ENCODE measurements around the gene CGN. TPM values are rescaled to one million over a fixed set of nuclear protein-coding genes. Genes with fewer than 3 reads are reported as not detected.

The CGN gene
- total and polyA plus RNA-seq, 2 donors (not counting 3 experiments of a cell fraction or from before 2014, with no cell fraction given) = 0.32 to 0.73 TPM

- no TSS peak for BruUV-seq (replicated peaks)
- no peaks in the 10 kb centered on the region for H3K79me2 ChIP-seq (ENCODE audit: control insufficient read depth, insufficient read depth, low read length)
- H3K9me1 ChIP-seq (replicated peaks; ENCODE audit: control insufficient read depth, extremely low read depth, insufficient read depth, low read length) = no peaks in the 10 kb centered on the region
- H3K27me3 ChIP-seq (ENCODE audit: control insufficient read depth in 2 of 2, insufficient read depth in 2 of 2, low read length in 2 of 2) = no peaks in the 10 kb centered on the region
- H3K9me3 ChIP-seq (replicated peaks; ENCODE audit: control insufficient read depth, insufficient read depth, low read length) = no peaks in the 10 kb centered on the region
- POLR2A ChIA-PET = no interaction called here
- no peak for FAIRE-seq
- H3K4me3 ChIP-seq (replicated peaks in 1 of 3; ENCODE audit: insufficient read depth in 1 of 3, low read depth in 1 of 3, low read length in 3 of 3) = no peak overlapping the region
- CTCF ChIA-PET = interaction anchor here (1.2 to 1.6 kb wide), 5 partner anchors 10 to 258 kb away, joined by 3 to 4 read pairs (median 3); no protein-coding TSS in a partner anchor
- no peaks in the 10 kb centered on the region for H3K36me3 ChIP-seq (ENCODE audit: control insufficient read depth in 2 of 2, extremely low read depth in 1 of 2, insufficient read depth in 2 of 2, low read length in 2 of 2)
- intact Hi-C loops (cut with micrococcal nuclease) (no loop called here), dilution Hi-C loops (cut with MboI; ENCODE audit: extremely low pct_ligation_motif_present, low sequenced_read_pairs) (no loop called here)
- peak; percentile 61 for TF ChIP-seq GATA2 (IDR thresholded peaks at IDR 0.05; ENCODE audit: insufficient read depth, insufficient read length, low read depth, low read length)
- TF ChIP-seq JUN (IDR thresholded peaks at IDR 0.05; ENCODE audit: borderline replicate concordance, insufficient read depth, insufficient read length, low read depth) = no peak
- H3K4me2 ChIP-seq (ENCODE audit: insufficient read depth, low read length) = no peak overlapping the region
- H3K27ac ChIP-seq (ENCODE audit: insufficient read depth, low read depth, low read length) = no peak overlapping the region
- no peak overlapping the region for H2AFZ ChIP-seq (ENCODE audit: low read depth, low read length)
- no peak for DNase-seq (ENCODE audit: low read depth, low spot score)
- no peaks in the 10 kb centered on the region for H4K20me1 ChIP-seq (replicated peaks; ENCODE audit: control insufficient read depth, extremely low read depth, insufficient read depth, low read length)
- H3K9ac ChIP-seq (replicated peaks; ENCODE audit: extremely low read depth, insufficient read depth, low read length) = no peak overlapping the region
- H3K4me1 ChIP-seq (ENCODE audit: control insufficient read depth, extremely low read depth, insufficient read depth, low read length) = no peaks in the 10 kb centered on the region
Observed at GRCh38 chr1:151578941-151579340, 67.8 kb downstream of the CGN start.

GRCh38 chr1:151579436-151580225, 68.4 kb downstream of the CGN start:
- intact Hi-C loops (cut with micrococcal nuclease) (no loop called here), dilution Hi-C loops (cut with MboI; ENCODE audit: extremely low pct_ligation_motif_present, low sequenced_read_pairs) (no loop called here)
- Histone ChIP-seq H3K36me3 (ENCODE audit: control insufficient read depth in 2 of 2, extremely low read depth in 1 of 2, insufficient read depth in 2 of 2, low read length in 2 of 2) (no peaks in the 10 kb centered on the region), H3K4me3 (replicated peaks in 1 of 3; ENCODE audit: insufficient read depth in 1 of 3, low read depth in 1 of 3, low read length in 3 of 3) (no peak overlapping the region), H3K4me2 (ENCODE audit: insufficient read depth, low read length) (no peak overlapping the region), H3K9ac (replicated peaks; ENCODE audit: extremely low read depth, insufficient read depth, low read length) (no peak overlapping the region), H4K20me1 (replicated peaks; ENCODE audit: control insufficient read depth, extremely low read depth, insufficient read depth, low read length) (no peaks in the 10 kb centered on the region), H3K27me3 (ENCODE audit: control insufficient read depth in 2 of 2, insufficient read depth in 2 of 2, low read length in 2 of 2) (no peaks in the 10 kb centered on the region), H3K4me1 (ENCODE audit: control insufficient read depth, extremely low read depth, insufficient read depth, low read length) (no peaks in the 10 kb centered on the region), H3K79me2 (ENCODE audit: control insufficient read depth, insufficient read depth, low read length) (no peaks in the 10 kb centered on the region), H3K9me1 (replicated peaks; ENCODE audit: control insufficient read depth, extremely low read depth, insufficient read depth, low read length) (no peaks in the 10 kb centered on the region), H2AFZ (ENCODE audit: low read depth, low read length) (no peak overlapping the region), H3K27ac (ENCODE audit: insufficient read depth, low read depth, low read length) (no peak overlapping the region), H3K9me3 (replicated peaks; ENCODE audit: control insufficient read depth, insufficient read depth, low read length) (no peaks in the 10 kb centered on the region)
- ChIA-PET POLR2A (interaction anchor here (0.5 kb wide), 1 partner anchor 605 kb away, joined by 3 read pairs; the partner anchor contains the start of gene CERS2), CTCF (interaction anchor here (1.2 to 1.6 kb wide), 4 partner anchors 9 to 257 kb away, joined by 3 to 4 read pairs (median 4); no protein-coding TSS in a partner anchor)
- TF ChIP-seq CTCF (IDR thresholded peaks at IDR 0.05; ENCODE audit: extremely low read depth in 1 of 2, insufficient read depth in 1 of 2, low read depth in 1 of 2, low read length in 2 of 2) = no peak
- no TSS peak for BruUV-seq (replicated peaks)
- no peak for DNase-seq (ENCODE audit: low read depth, low spot score)
- FAIRE-seq = no peak
